Stimulated activated effector memory CD8-positive, alpha-beta T cell treated with anti-CD3 and anti-CD28 coated beads, Interleukin-12 subunit alpha, Interleukin-12 subunit beta, amount 100 ng/mL, for 72 hours (primary cell): ENCODE measurements around the gene SPNS2.

Source experiments
- ATAC-seq: fragments of 150-1000 bp; cut with Tn5 transposase; 2 replicates; pipeline ENCODE4 v1.10.0; 2021
- DNase-seq, 2 donors: peaks; one replicate each; pipeline ENCODE4 v3.0.0; 2021 to 2022; ENCODE audit warnings: low spot score in 2 of 2
- H3K27ac Mint-ChIP-seq: one replicate; pipeline ENCODE4 v1.8.0; 2022; ENCODE audit warnings: mild to moderate bottlenecking, mixed read lengths
- H3K36me3 Mint-ChIP-seq: one replicate; pipeline ENCODE4 v1.8.0; 2022; ENCODE audit warnings: mild to moderate bottlenecking, mixed read lengths
- H3K4me1 Mint-ChIP-seq: one replicate; pipeline ENCODE4 v1.8.0; 2022; ENCODE audit warnings: mixed read lengths
- H3K4me3 Mint-ChIP-seq: one replicate; pipeline ENCODE4 v1.8.0; 2022; ENCODE audit warnings: mild to moderate bottlenecking, mixed read lengths
- H3K9me3 Mint-ChIP-seq: one replicate; pipeline ENCODE4 v1.8.0; 2022; ENCODE audit warnings: mixed read lengths

Gene SPNS2

GRCh38 chr17:4508207-4508606 lies 9.5 kb downstream of the SPNS2 start:
- ATAC-seq: no peak
- Mint-ChIP-seq H3K27ac (peak overlapping the region; percentile 85), H3K4me3 (no peak overlapping the region)

DNA sequence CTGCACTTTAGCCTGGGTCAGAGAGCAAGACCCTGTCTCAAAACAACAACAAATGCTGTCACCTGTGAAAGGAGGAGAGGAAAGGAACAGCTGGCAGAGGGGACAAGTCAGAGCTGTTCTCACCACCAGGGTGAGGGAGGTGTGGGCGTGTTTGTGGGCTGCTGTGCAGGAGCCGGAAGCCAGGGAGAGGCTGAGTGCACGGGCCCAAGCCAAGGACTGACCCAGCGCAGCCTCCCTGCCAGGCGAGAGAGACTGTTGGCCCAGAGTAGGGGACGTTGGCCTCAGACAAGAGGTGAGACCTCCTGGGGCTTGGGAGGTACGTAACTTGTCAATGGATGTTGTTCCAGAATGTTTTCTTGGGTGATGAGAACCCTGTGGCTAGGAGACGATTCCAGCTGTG lies 10.7 kb downstream of the SPNS2 start:
- H3K36me3 Mint-ChIP-seq: no peaks in the 10 kb centered on the region
- peaks cover 37% of the 10 kb centered on the region for H3K4me1 Mint-ChIP-seq
- ATAC-seq (peak; percentile 79), DNase-seq (no peak)
- peak overlapping the region; percentile 85 for H3K27ac Mint-ChIP-seq
- H3K9me3 Mint-ChIP-seq: no peaks in the 10 kb centered on the region
- H3K4me3 Mint-ChIP-seq: peak overlapping the region; percentile 1

More at GRCh38 chr17:4508207-4508606, 9.5 kb downstream of the SPNS2 start:
- no peak for DNase-seq
- H3K4me1 Mint-ChIP-seq: peaks cover 43% of the 10 kb centered on the region
- H3K9me3 Mint-ChIP-seq: no peaks in the 10 kb centered on the region
- H3K36me3 Mint-ChIP-seq: no peaks in the 10 kb centered on the region

- ATAC-seq (no peak), DNase-seq (no peak)
- Mint-ChIP-seq H3K4me1 (peaks cover 31% of the 10 kb centered on the region), H3K36me3 (no peaks in the 10 kb centered on the region), H3K27ac (peak overlapping the region; percentile 85), H3K9me3 (no peaks in the 10 kb centered on the region), H3K4me3 (no peak overlapping the region)
These were observed 11.4 kb downstream of the SPNS2 start for GRCh38 chr17:4509923-4510617.

- Mint-ChIP-seq H3K4me1 (peaks cover 25% of the 10 kb centered on the region), H3K4me3 (no peak overlapping the region)
- no peak for DNase-seq
These were observed 11.9 kb downstream of the SPNS2 start for GRCh38 chr17:4510618-4510941.

DNA sequence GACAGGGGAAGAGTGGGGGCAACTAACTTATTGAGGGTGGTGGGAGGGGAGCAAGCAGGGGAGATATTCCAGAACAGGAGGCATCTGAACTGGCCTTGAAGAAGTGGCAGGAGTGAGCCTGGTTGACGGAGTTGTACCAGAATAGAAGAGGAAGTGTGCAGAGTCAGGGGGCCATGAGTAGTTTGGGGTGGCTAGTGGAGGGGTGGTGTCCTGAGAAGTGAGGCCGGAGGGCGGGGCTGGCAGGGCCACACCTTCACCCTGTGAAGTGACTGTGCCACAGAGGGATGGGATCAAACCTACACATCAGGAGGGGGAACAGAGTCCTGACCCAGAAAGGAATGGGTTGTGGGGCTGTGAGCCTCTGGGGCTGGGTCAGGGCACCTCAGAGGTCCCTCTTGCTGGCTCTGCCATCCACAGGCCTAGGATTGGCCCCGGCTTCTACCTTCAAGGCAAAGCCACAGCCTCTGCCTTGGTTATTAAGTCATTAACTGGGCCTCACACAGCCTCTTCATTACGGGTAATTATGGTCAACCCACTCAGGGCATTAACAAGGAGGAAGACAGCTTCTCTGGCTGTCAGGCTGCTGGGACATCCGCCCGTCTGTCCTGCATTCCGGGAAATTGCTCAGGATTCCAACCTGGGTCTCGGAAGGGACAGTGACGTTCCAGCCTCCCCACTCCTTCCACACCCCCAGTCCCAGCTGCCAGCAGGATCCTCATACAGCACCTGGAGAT lies 12.7 kb downstream of the SPNS2 start:
- no peaks in the 10 kb centered on the region for H3K9me3 Mint-ChIP-seq
- ATAC-seq (no peak), DNase-seq (no peak)
- peak overlapping the region; percentile 34 for H3K27ac Mint-ChIP-seq
- no peak overlapping the region for H3K4me3 Mint-ChIP-seq
- no peaks in the 10 kb centered on the region for H3K36me3 Mint-ChIP-seq
- peaks cover 25% of the 10 kb centered on the region for H3K4me1 Mint-ChIP-seq

More at GRCh38 chr17:4510618-4510941, 11.9 kb downstream of the SPNS2 start:
- no peak overlapping the region for H3K27ac Mint-ChIP-seq
- no peaks in the 10 kb centered on the region for H3K9me3 Mint-ChIP-seq
- no peaks in the 10 kb centered on the region for H3K36me3 Mint-ChIP-seq
- no peak for ATAC-seq

DNA sequence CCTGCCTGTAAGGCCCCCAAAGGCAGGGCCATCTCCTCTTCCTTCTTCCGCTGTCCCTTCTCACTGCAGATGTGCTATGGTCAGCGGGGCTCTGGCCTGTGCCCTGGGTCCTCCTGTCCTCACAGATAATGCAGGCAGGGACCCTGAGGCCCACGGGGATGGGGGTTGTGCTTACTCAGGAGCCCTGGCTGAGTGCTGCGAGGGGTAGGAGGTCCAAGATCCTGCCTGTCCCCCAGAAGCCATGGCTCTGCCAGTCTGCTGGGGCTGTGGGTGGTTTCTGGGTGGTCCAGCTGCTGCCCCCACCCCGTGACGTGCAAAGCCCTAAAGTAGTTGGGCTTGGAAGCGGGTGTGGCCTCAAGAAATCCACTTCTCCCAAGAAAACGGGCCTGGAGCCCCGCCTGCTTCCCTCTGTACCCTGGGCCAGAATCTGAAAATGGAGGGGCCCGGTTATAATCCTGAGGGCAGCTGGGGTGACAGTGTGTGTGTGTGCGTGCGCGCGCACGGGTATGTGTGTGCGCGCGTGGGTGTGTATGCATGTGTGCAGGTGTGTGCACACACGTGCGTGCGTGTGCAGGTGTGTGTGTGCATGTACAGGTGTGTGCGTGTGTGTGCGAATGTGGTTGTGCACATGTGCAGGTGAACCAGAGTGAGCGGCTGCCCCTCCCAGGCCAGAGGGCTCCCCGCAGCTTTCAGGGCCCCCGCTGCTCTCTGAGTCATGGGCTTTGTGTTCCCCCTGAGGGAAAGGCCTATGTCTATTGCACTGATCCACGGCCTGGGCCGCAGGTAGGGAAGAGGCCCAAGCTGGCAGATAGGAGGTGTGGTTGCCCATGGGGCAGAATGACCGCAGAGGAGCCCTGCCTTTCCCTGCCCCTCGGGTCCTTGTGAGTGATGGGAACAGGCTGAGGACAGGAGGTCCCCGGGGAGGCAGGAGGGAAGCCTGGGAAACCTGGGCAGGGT lies 13.8 kb downstream of the SPNS2 start:
- H3K36me3 Mint-ChIP-seq: no peaks in the 10 kb centered on the region
- H3K4me1 Mint-ChIP-seq: peaks cover 25% of the 10 kb centered on the region
- DNase-seq: no peak
- H3K27ac Mint-ChIP-seq: peak overlapping the region; percentile 34
- no peak overlapping the region for H3K4me3 Mint-ChIP-seq
- H3K9me3 Mint-ChIP-seq: no peaks in the 10 kb centered on the region
- ATAC-seq: no peak

DNA sequence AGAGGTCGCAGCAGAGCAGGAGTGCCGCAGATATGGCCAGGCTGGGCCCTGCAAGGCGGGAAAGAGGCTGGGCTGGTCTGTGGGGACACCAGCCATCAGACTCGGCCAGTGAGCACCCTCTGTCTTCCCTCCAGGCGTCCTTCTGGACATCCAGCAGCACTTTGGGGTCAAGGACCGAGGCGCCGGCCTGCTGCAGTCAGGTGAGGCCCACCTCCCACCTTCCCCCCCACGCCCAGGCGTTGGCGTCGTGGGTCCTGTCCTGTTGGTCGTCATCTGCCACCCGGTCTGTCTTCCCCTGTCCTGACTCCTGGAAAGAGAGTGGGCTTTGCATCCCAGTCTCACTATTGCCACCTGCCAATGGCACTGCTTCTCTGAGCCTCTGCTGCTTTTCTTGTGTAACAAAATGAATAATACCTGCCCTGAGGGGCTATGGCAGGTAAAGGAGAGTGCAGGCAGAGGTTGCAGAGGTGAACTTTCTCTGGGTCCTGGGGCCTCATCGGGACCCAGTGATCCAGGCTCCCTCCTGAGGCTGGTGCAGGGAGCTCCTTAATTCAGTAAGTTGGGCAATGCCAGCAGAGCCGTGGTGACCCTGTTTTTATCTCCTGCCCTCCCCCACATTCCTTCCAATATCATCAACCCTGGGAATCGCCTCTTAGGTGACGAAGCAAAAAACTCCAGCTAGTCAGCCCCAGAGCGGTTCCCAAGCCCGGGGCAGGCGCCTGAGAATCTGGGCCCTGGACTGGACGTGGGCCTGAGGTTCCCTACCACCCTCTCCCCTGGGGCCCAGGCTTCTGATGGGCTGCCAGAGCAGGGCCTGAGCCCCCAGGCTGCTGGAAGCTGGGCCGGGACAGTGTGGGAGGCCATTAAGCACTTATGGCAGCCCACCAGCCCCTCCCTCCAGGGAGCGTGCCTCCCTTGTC lies 14.7 kb downstream of the SPNS2 start:
- no peak for ATAC-seq
- peak overlapping the region; percentile 61 for H3K27ac Mint-ChIP-seq

GRCh38 chr17:4514206-4514605 lies 15.5 kb downstream of the SPNS2 start:
- peak overlapping the region; percentile 61 for H3K27ac Mint-ChIP-seq
- no peaks in the 10 kb centered on the region for H3K9me3 Mint-ChIP-seq
- no peak for ATAC-seq
- no peak overlapping the region for H3K4me3 Mint-ChIP-seq
- no peaks in the 10 kb centered on the region for H3K36me3 Mint-ChIP-seq
- no peak for DNase-seq
- H3K4me1 Mint-ChIP-seq: peaks cover 13% of the 10 kb centered on the region

More for the DNA sequence above, 14.7 kb downstream of the SPNS2 start:
- DNase-seq: no peak
- H3K9me3 Mint-ChIP-seq: no peaks in the 10 kb centered on the region
- H3K4me3 Mint-ChIP-seq: no peak overlapping the region
- peaks cover 21% of the 10 kb centered on the region for H3K4me1 Mint-ChIP-seq
- H3K36me3 Mint-ChIP-seq: no peaks in the 10 kb centered on the region

- H3K27ac Mint-ChIP-seq: peak overlapping the region; percentile 61
- no peaks in the 10 kb centered on the region for H3K36me3 Mint-ChIP-seq
- DNase-seq (no peak), ATAC-seq (no peak)
- peaks cover 7% of the 10 kb centered on the region for H3K4me1 Mint-ChIP-seq
- H3K4me3 Mint-ChIP-seq: no peak overlapping the region
- H3K9me3 Mint-ChIP-seq: no peaks in the 10 kb centered on the region
These were observed 16.1 kb downstream of the SPNS2 start for GRCh38 chr17:4514779-4515178.

- ATAC-seq (no peak), DNase-seq (no peak)
- no peak overlapping the region for H3K27ac Mint-ChIP-seq
- peaks cover 3% of the 10 kb centered on the region for H3K4me1 Mint-ChIP-seq
- H3K4me3 Mint-ChIP-seq: no peak overlapping the region
- H3K9me3 Mint-ChIP-seq: no peaks in the 10 kb centered on the region
- no peaks in the 10 kb centered on the region for H3K36me3 Mint-ChIP-seq
These were observed 16.8 kb downstream of the SPNS2 start for GRCh38 chr17:4515501-4515900.

GRCh38 chr17:4516735-4517134 lies 18.1 kb downstream of the SPNS2 start:
- DNase-seq (no peak), ATAC-seq (no peak)
- Mint-ChIP-seq H3K4me1 (no peaks in the 10 kb centered on the region), H3K4me3 (no peak overlapping the region), H3K9me3 (no peaks in the 10 kb centered on the region), H3K36me3 (no peaks in the 10 kb centered on the region), H3K27ac (no peak overlapping the region)

DNA sequence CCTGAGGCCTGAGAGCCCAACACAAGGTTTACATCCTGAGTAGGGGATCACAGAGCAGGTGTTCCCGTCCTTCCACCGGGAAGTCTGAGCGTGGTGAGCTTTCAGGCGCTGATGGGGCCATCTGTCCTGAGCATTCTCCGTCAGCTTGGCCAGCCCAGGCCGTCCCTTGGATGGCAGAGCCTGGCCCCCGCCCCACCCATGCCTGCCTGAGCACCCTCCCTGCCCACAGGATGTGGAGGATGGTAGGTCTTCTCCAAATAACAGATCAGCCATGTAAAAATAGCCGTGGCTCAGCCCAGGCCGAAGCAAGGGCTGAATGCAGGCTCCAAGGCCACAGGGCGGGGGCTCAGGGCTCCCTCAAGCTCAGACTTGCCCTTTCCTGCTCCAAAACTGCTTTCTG lies 20.2 kb downstream of the SPNS2 start:
- Mint-ChIP-seq H3K4me1 (no peaks in the 10 kb centered on the region), H3K27ac (no peak overlapping the region), H3K9me3 (no peaks in the 10 kb centered on the region), H3K4me3 (no peak overlapping the region), H3K36me3 (no peaks in the 10 kb centered on the region)
- DNase-seq: no peak
- no peak for ATAC-seq

- Mint-ChIP-seq H3K4me3 (no peak overlapping the region), H3K4me1 (no peaks in the 10 kb centered on the region), H3K27ac (no peak overlapping the region), H3K36me3 (no peaks in the 10 kb centered on the region), H3K9me3 (no peaks in the 10 kb centered on the region)
- DNase-seq: no peak
- no peak for ATAC-seq
These were observed 20.7 kb downstream of the SPNS2 start for GRCh38 chr17:4519361-4519788.

GRCh38 chr17:4520060-4520893 lies 21.6 kb downstream of the SPNS2 start:
- DNase-seq: no peak
- H3K4me1 Mint-ChIP-seq: no peaks in the 10 kb centered on the region

More at GRCh38 chr17:4520060-4520893, 21.6 kb downstream of the SPNS2 start:
- no peaks in the 10 kb centered on the region for H3K9me3 Mint-ChIP-seq
- no peak overlapping the region for H3K27ac Mint-ChIP-seq
- ATAC-seq: no peak
- no peaks in the 10 kb centered on the region for H3K36me3 Mint-ChIP-seq
- no peak overlapping the region for H3K4me3 Mint-ChIP-seq
